HUES6 (cell line): Measurements from ENCODE around the gene UBASH3A.

Source experiments
- H3K27ac ChIP-seq: 2 replicates; pipeline ENCODE4 v1.7.0; 2013; ENCODE audit warnings: low read depth, mild to moderate bottlenecking, low read length, inconsistent platforms
- H3K27me3 ChIP-seq: 2 replicates; pipeline ENCODE4 v1.6.1; 2013; ENCODE audit warnings: low read length; ENCODE audit not compliant: control insufficient read depth, insufficient read depth
- H3K36me3 ChIP-seq: 2 replicates; pipeline ENCODE4 v1.6.1; 2013; ENCODE audit warnings: low read length; ENCODE audit not compliant: control insufficient read depth, insufficient read depth
- H3K4me1 ChIP-seq: 2 replicates; pipeline ENCODE4 v1.6.1; 2013; ENCODE audit warnings: low read length; ENCODE audit not compliant: control insufficient read depth, insufficient read depth
- H3K4me3 ChIP-seq: 2 replicates; pipeline ENCODE4 v1.5.1; 2013; ENCODE audit warnings: low read depth, low read length
- H3K9ac ChIP-seq: one replicate; pipeline ENCODE4 v1.6.1; 2013; ENCODE audit warnings: mild to moderate bottlenecking, low read length
- H3K9me3 ChIP-seq: 2 replicates; pipeline ENCODE4 v1.6.1; 2013; ENCODE audit warnings: low read depth, low read length; ENCODE audit not compliant: control insufficient read depth, insufficient read depth

Gene UBASH3A

GRCh38 chr21:42433946-42434551 is 30.3 kb downstream of the UBASH3A start:
- Histone ChIP-seq H3K4me1 (no peaks in the 10 kb centered on the region), H3K36me3 (no peaks in the 10 kb centered on the region), H3K27me3 (0 out of 2 replicates have a peak, but pooled peaks cover 5% of the 10 kb centered on the region), H3K27ac (no peak overlapping the region), H3K4me3 (no peak overlapping the region), H3K9me3 (peaks cover 25% of the 10 kb centered on the region), H3K9ac (no peak overlapping the region)

GRCh38 chr21:42434884-42435283 is 31.2 kb downstream of the UBASH3A start:
- no peaks in the 10 kb centered on the region for H3K36me3 ChIP-seq
- no peaks in the 10 kb centered on the region for H3K4me1 ChIP-seq
- peaks cover 25% of the 10 kb centered on the region for H3K9me3 ChIP-seq
- H3K9ac ChIP-seq = no peak overlapping the region
- H3K27ac ChIP-seq = no peak overlapping the region
- H3K4me3 ChIP-seq = no peak overlapping the region
- H3K27me3 ChIP-seq = 0 out of 2 replicates have a peak, but pooled peaks cover 5% of the 10 kb centered on the region

GRCh38 chr21:42435401-42435800 is 31.7 kb downstream of the UBASH3A start:
- H3K27ac ChIP-seq = no peak overlapping the region
- no peak overlapping the region for H3K4me3 ChIP-seq
- 0 out of 2 replicates have a peak, but pooled peaks cover 5% of the 10 kb centered on the region for H3K27me3 ChIP-seq
- H3K9me3 ChIP-seq = peaks cover 25% of the 10 kb centered on the region
- no peaks in the 10 kb centered on the region for H3K36me3 ChIP-seq
- H3K9ac ChIP-seq = no peak overlapping the region
- H3K4me1 ChIP-seq = no peaks in the 10 kb centered on the region

GRCh38 chr21:42435833-42436232 is 32.1 kb downstream of the UBASH3A start:
- 0 out of 2 replicates have a peak, but pooled peaks cover 5% of the 10 kb centered on the region for H3K27me3 ChIP-seq
- peaks cover 25% of the 10 kb centered on the region for H3K9me3 ChIP-seq
- no peak overlapping the region for H3K9ac ChIP-seq
- no peak overlapping the region for H3K4me3 ChIP-seq
- no peak overlapping the region for H3K27ac ChIP-seq
- no peaks in the 10 kb centered on the region for H3K36me3 ChIP-seq
- H3K4me1 ChIP-seq = no peaks in the 10 kb centered on the region

- H3K4me3 ChIP-seq = no peak overlapping the region
- no peaks in the 10 kb centered on the region for H3K36me3 ChIP-seq
- H3K9me3 ChIP-seq = peaks cover 23% of the 10 kb centered on the region
- no peak overlapping the region for H3K9ac ChIP-seq
- H3K27me3 ChIP-seq = 0 out of 2 replicates have a peak, but pooled peaks cover 5% of the 10 kb centered on the region
- no peaks in the 10 kb centered on the region for H3K4me1 ChIP-seq
- no peak overlapping the region for H3K27ac ChIP-seq
These were observed 33.2 kb downstream of the UBASH3A start for GRCh38 chr21:42436914-42437313.

- no peaks in the 10 kb centered on the region for H3K36me3 ChIP-seq
- peaks cover 14% of the 10 kb centered on the region for H3K9me3 ChIP-seq
- H3K27me3 ChIP-seq = 0 out of 2 replicates have a peak, but pooled peaks cover 5% of the 10 kb centered on the region
- H3K4me3 ChIP-seq = no peak overlapping the region
- no peak overlapping the region for H3K9ac ChIP-seq
- H3K4me1 ChIP-seq = no peaks in the 10 kb centered on the region
- no peak overlapping the region for H3K27ac ChIP-seq
These were observed 34.1 kb downstream of the UBASH3A start for GRCh38 chr21:42437786-42438185.

GRCh38 chr21:42438316-42439205 is 34.9 kb downstream of the UBASH3A start:
- H3K27ac ChIP-seq = no peak overlapping the region
- H3K4me1 ChIP-seq = no peaks in the 10 kb centered on the region
- no peaks in the 10 kb centered on the region for H3K36me3 ChIP-seq
- H3K27me3 ChIP-seq = 0 out of 2 replicates have a peak, but pooled peaks cover 8% of the 10 kb centered on the region
- no peak overlapping the region for H3K9ac ChIP-seq
- no peak overlapping the region for H3K4me3 ChIP-seq
- peaks cover 8% of the 10 kb centered on the region for H3K9me3 ChIP-seq

- H3K4me3 ChIP-seq = no peak overlapping the region
- H3K27me3 ChIP-seq = 0 out of 2 replicates have a peak, but pooled peaks cover 3% of the 10 kb centered on the region
- H3K9ac ChIP-seq = no peak overlapping the region
- no peaks in the 10 kb centered on the region for H3K4me1 ChIP-seq
- H3K27ac ChIP-seq = no peak overlapping the region
- H3K9me3 ChIP-seq = 0 out of 2 replicates have a peak, but pooled peaks cover 3% of the 10 kb centered on the region
- no peaks in the 10 kb centered on the region for H3K36me3 ChIP-seq
These were observed 35.8 kb downstream of the UBASH3A start for GRCh38 chr21:42439284-42440186.

- H3K27ac ChIP-seq = no peak overlapping the region
- H3K9me3 ChIP-seq = 0 out of 2 replicates have a peak, but pooled peaks cover 3% of the 10 kb centered on the region
- H3K4me1 ChIP-seq = no peaks in the 10 kb centered on the region
- H3K9ac ChIP-seq = no peak overlapping the region
- H3K27me3 ChIP-seq = 0 out of 2 replicates have a peak, but pooled peaks cover 3% of the 10 kb centered on the region
- H3K36me3 ChIP-seq = no peaks in the 10 kb centered on the region
- H3K4me3 ChIP-seq = no peak overlapping the region
These were observed 36.6 kb downstream of the UBASH3A start for GRCh38 chr21:42440187-42440792.

GRCh38 chr21:42441963-42442362 is 38.3 kb downstream of the UBASH3A start:
- Histone ChIP-seq H3K4me1 (no peaks in the 10 kb centered on the region), H3K9me3 (0 out of 2 replicates have a peak, but pooled peaks cover 3% of the 10 kb centered on the region), H3K9ac (no peak overlapping the region), H3K36me3 (no peaks in the 10 kb centered on the region), H3K27me3 (0 out of 2 replicates have a peak, but pooled peaks cover 3% of the 10 kb centered on the region), H3K27ac (no peak overlapping the region), H3K4me3 (no peak overlapping the region)
